GM10248 (cell line): ENCODE measurements around the gene PRKCE.

Source experiments
- CTCF ChIA-PET: fragments of 300-600 bp; sonication (Branson Sonifier 250); formaldehyde crosslinking; extraction: SDS; loops from one replicate; lab custom pipeline; 2021; ENCODE audit warnings: antibody characterized with exemption; lab: Yijun Ruan, JAX
- POLR2A ChIA-PET: fragments of 350-650 bp; sonication (Branson Sonifier 250); formaldehyde crosslinking; extraction: SDS; loops from one replicate; lab custom pipeline; 2020; ENCODE audit warnings: antibody characterized with exemption; lab: Yijun Ruan, JAX
- DNase-seq: peaks from one replicate; pipeline ENCODE4 v3.0.0; 2012; ENCODE audit errors: extremely low spot score
- CTCF ChIP-seq: IDR thresholded peaks from 2 replicates; pipeline ENCODE4 v1.5.1; 2012; ENCODE audit warnings: mild to moderate bottlenecking, low read depth; ENCODE audit errors: extremely low read depth, missing control alignments, control extremely low read depth

Gene PRKCE

GRCh38 chr2:45707006-45707405 lies 55.5 kb downstream of the PRKCE start:
- no peak for TF ChIP-seq CTCF
- CTCF ChIA-PET = interaction anchor here (0.9 to 1.7 kb wide), 5 partner anchors 11 to 63 kb away, joined by 3 to 6 read pairs (median 4); no protein-coding TSS in a partner anchor
- no peak for DNase-seq
- POLR2A ChIA-PET = no interaction called here

GRCh38 chr2:45707661-45708060 lies 56.2 kb downstream of the PRKCE start:
- no peak for DNase-seq
- POLR2A ChIA-PET = no interaction called here
- CTCF ChIA-PET = interaction anchor here (0.7 to 1.7 kb wide), 7 partner anchors 11 to 228 kb away, joined by 3 to 6 read pairs (median 3); no protein-coding TSS in a partner anchor
- TF ChIP-seq CTCF = no peak

GRCh38 chr2:45708501-45708900 lies 57.0 kb downstream of the PRKCE start:
- ChIA-PET POLR2A (no interaction called here), CTCF (interaction anchor here (0.7 to 1.7 kb wide), 5 partner anchors 11 to 227 kb away, joined by 3 to 6 read pairs (median 3); no protein-coding TSS in a partner anchor)
- DNase-seq = no peak
- no peak for TF ChIP-seq CTCF

- DNase-seq = no peak
- TF ChIP-seq CTCF = no peak
- POLR2A ChIA-PET = no interaction called here
- CTCF ChIA-PET = interaction anchor here (0.9 to 1.4 kb wide), 2 partner anchors 12 to 66 kb away, joined by 3 read pairs; no protein-coding TSS in a partner anchor
Observed at GRCh38 chr2:45709137-45709536, 57.7 kb downstream of the PRKCE start.

GRCh38 chr2:45710468-45710867 lies 59.0 kb downstream of the PRKCE start:
- ChIA-PET POLR2A (interaction anchor here (0.6 kb wide), 1 partner anchor 223 kb away, joined by 8 read pairs; no protein-coding TSS in a partner anchor), CTCF (interaction anchor here (1.3 kb wide), 1 partner anchor 48 kb away, joined by 3 read pairs; no protein-coding TSS in a partner anchor)
- no peak for TF ChIP-seq CTCF
- DNase-seq = no peak

GRCh38 chr2:45711224-45711623 lies 59.7 kb downstream of the PRKCE start:
- CTCF ChIA-PET = interaction anchor here (1.3 to 2.5 kb wide), 2 partner anchors 8 to 49 kb away, joined by 3 to 10 read pairs; no protein-coding TSS in a partner anchor
- TF ChIP-seq CTCF = no peak
- no peak for DNase-seq
- POLR2A ChIA-PET = no interaction called here
